ENCODE data around the gene KRT24.

KRT24 gene

GRCh38 chr17:40699371-40699770 is 4.2 kb downstream of the KRT24 start:
- in situ Hi-C loops (cut with HindIII; ENCODE audit: low sequenced_read_pairs), result no loop called here
- no peak for DNase-seq (ENCODE audit: low read depth)
- H3K4me3 ChIP-seq (ENCODE audit: low read depth, low read length), result no peak overlapping the region

GRCh38 chr17:40697297-40697696 is 6.3 kb downstream of the KRT24 start:
- in situ Hi-C loops (cut with HindIII; ENCODE audit: low sequenced_read_pairs), result no loop called here
- H3K4me3 ChIP-seq (ENCODE audit: low read depth, low read length), result no peak overlapping the region
- no peak for DNase-seq (ENCODE audit: low read depth)
- no peak for TF ChIP-seq CTCF (IDR thresholded peaks at IDR 0.05; ENCODE audit: low read depth, low read length, missing control alignments)

More at GRCh38 chr17:40699371-40699770, 4.2 kb downstream of the KRT24 start:
- TF ChIP-seq CTCF (IDR thresholded peaks at IDR 0.05; ENCODE audit: low read depth, low read length, missing control alignments), result no peak

- no peak for TF ChIP-seq CTCF (IDR thresholded peaks at IDR 0.05; ENCODE audit: low read depth, low read length, missing control alignments)
- in situ Hi-C loops (cut with HindIII; ENCODE audit: low sequenced_read_pairs), result no loop called here
- no peak overlapping the region for H3K4me3 ChIP-seq (ENCODE audit: low read depth, low read length)
- DNase-seq (ENCODE audit: low read depth), result no peak
Measured at GRCh38 chr17:40696651-40697072, 6.9 kb downstream of the KRT24 start.

GRCh38 chr17:40695874-40696472 is 7.6 kb downstream of the KRT24 start:
- no peak for TF ChIP-seq CTCF (IDR thresholded peaks at IDR 0.05; ENCODE audit: low read depth, low read length, missing control alignments)
- in situ Hi-C loops (cut with HindIII; ENCODE audit: low sequenced_read_pairs), result no loop called here
- no peak for DNase-seq (ENCODE audit: low read depth)
- H3K4me3 ChIP-seq (ENCODE audit: low read depth, low read length), result no peak overlapping the region

- in situ Hi-C loops (cut with HindIII; ENCODE audit: low sequenced_read_pairs), result no loop called here
- no peak for TF ChIP-seq CTCF (IDR thresholded peaks at IDR 0.05; ENCODE audit: low read depth, low read length, missing control alignments)
- no peak for DNase-seq (ENCODE audit: low read depth)
- no peak overlapping the region for H3K4me3 ChIP-seq (ENCODE audit: low read depth, low read length)
Measured at GRCh38 chr17:40694584-40694983, 9.0 kb downstream of the KRT24 start.

- H3K4me3 ChIP-seq (ENCODE audit: low read depth, low read length), result no peak overlapping the region
- no peak for DNase-seq (ENCODE audit: low read depth)
- no peak for TF ChIP-seq CTCF (IDR thresholded peaks at IDR 0.05; ENCODE audit: low read depth, low read length, missing control alignments)
- in situ Hi-C loops (cut with HindIII; ENCODE audit: low sequenced_read_pairs), result no loop called here
Measured at GRCh38 chr17:40687106-40687505, 16.4 kb downstream of the KRT24 start.
